ENCODE measurements around the gene GAS6. TPM values are rescaled to one million over a fixed set of nuclear protein-coding genes. Genes with fewer than 3 reads are reported as not detected.

GAS6 gene
- total RNA-seq, 1 experiment from 2014 or later, result 41.7 TPM

DNA sequence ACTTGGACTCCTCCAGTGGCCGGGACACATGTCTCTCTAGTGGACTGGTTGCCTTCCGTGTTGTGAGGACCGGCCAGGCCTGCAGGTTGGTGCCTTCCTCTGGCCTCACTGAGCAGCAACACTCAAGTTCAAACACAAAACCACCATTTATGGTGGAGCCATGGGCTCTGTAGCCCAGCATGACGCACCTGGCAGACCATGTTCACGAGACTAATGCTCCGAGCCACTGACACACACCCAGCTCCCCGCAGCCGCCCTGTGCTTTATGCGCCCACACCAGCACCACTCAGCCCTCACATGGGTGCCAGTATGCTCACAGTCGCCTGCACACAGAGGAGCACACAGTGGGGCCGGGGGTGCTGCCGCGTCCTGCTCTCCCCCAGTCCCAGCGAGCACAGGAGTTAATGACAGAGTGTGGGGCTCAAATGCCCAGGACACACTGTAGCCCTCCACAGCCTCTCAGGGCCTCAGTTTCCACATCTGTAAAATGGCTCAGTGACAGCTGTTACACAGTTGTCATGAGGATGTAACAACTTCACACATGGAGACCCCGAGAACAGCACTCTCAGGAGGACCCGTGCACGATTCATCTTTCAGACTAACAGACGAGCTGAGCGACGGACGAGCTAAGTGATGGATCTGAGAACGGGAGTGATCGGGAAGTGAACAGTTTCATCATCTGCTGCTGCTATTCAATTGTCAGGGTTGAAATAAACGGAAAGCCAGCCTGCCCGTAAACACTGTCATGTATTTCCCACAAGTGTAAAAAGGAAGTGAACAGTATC lies 7.8 kb downstream of the GAS6 start:
- Histone ChIP-seq H3K27me3 (replicated peaks) (no peaks in the 10 kb centered on the region), H3K9me3 (replicated peaks) (no peaks in the 10 kb centered on the region; the same call in 1 of the 2 replicates), H3K36me3 (peaks cover 8% of the 10 kb centered on the region), H3K4me1 (replicated peaks) (peaks cover 10% of the 10 kb centered on the region), H3K27ac (no peak overlapping the region), H3K4me3 (no peak overlapping the region)
- DNase-seq (ENCODE audit: low read depth in 1 of 2, low spot score in 2 of 2), result no peak

DNA sequence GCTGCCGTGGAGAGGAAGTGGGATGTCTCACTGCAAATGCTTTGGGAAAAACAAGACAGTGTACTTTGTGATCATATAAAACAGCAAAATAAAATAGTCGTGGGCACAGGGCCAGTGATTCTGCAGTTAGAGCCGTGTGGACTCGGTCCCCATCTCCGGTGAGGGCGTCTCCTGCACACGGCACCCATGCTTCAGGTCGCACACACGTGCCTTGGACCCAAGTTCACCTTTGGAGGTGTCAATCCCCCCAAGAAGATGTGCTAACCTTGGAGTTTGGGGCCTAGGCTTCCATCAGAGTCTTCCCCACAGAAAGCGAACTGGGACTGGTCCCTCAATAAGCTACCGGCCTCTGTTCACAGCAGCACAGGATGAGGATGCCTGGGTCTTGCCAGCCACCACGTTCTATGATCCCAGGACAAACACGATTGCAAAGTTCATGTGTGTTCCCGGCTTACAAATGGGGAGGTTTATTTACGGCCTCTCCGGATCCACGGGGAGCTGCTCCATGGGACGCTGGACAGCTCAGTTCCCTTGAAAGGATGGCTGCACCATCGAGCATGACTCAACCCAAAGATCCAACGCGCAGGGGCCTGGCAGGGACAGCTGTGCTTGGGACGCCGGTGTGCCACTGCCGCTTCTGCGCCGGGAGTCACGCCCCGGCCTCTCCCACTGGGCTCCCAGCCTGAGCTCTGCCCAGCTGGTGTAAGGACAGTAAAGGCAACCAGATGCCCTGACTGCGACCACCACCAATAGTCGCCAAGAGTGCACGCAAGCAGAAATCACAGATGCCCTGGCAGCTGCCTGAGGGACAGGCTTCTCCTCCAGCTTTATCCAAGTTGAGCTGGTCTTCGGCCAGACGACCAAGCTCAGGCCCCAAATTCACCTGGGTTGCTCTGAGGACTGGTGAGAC lies 8.6 kb downstream of the GAS6 start:
- Histone ChIP-seq H3K4me1 (replicated peaks) (peaks cover 10% of the 10 kb centered on the region), H3K27ac (no peak overlapping the region), H3K36me3 (peaks cover 13% of the 10 kb centered on the region), H3K27me3 (replicated peaks) (no peaks in the 10 kb centered on the region), H3K4me3 (no peak overlapping the region), H3K9me3 (replicated peaks) (no peaks in the 10 kb centered on the region; the same call in 1 of the 2 replicates)
- peak in 1 of 2 experiments; percentile 33 for DNase-seq (ENCODE audit: low read depth in 1 of 2, low spot score in 2 of 2)

GRCh38 chr13:113854238-113855011 lies 9.5 kb downstream of the GAS6 start:
- Histone ChIP-seq H3K27ac (no peak overlapping the region), H3K27me3 (replicated peaks) (no peaks in the 10 kb centered on the region), H3K9me3 (replicated peaks) (no peaks in the 10 kb centered on the region; the same call in 1 of the 2 replicates), H3K4me1 (replicated peaks) (peaks cover 13% of the 10 kb centered on the region), H3K36me3 (peaks cover 13% of the 10 kb centered on the region), H3K4me3 (no peak overlapping the region)
- DNase-seq (ENCODE audit: low read depth in 1 of 2, low spot score in 2 of 2), result peak in 1 of 2 experiments; percentile 25

DNA sequence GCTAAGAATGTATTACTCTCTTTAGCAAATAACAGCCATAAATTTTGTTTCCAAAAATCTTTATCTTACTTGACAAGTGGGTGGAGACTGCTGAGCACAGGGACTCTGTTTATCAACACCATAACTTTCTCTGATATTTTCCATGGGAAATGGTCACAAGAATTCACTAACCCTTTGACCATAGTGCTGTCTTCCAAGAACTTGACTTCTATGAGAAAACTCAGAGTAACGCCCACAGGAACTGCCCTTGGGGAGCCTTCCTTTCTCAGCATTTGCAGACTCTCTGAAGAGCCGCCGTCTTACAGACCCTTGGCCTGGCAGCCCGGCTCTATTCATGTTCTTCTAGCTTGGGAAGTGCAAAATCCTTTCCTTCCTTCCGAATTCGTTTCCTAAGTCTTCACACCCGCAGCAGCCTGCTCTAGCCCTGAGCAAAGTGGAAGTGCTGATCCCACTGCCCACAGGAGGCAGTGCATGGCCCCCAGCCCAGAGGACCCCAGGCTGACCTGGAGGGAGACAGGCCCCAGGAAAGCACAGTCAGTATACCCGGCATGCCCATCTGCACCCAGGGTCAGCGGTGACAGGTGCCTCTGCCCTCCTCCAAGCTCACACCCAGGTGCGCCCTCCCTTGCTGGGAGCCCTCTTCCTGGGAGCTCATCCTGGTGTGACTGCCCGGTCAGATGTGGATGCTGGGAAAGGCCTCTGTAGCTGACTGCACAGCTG lies 10.2 kb downstream of the GAS6 start:
- Histone ChIP-seq H3K27ac (no peak overlapping the region), H3K4me3 (no peak overlapping the region), H3K4me1 (replicated peaks) (peaks cover 17% of the 10 kb centered on the region), H3K27me3 (replicated peaks) (no peaks in the 10 kb centered on the region), H3K36me3 (peaks cover 13% of the 10 kb centered on the region), H3K9me3 (replicated peaks) (no peaks in the 10 kb centered on the region; the same call in 1 of the 2 replicates)
- peak in 1 of 2 experiments; percentile 27 for DNase-seq (ENCODE audit: low read depth in 1 of 2, low spot score in 2 of 2)

DNA sequence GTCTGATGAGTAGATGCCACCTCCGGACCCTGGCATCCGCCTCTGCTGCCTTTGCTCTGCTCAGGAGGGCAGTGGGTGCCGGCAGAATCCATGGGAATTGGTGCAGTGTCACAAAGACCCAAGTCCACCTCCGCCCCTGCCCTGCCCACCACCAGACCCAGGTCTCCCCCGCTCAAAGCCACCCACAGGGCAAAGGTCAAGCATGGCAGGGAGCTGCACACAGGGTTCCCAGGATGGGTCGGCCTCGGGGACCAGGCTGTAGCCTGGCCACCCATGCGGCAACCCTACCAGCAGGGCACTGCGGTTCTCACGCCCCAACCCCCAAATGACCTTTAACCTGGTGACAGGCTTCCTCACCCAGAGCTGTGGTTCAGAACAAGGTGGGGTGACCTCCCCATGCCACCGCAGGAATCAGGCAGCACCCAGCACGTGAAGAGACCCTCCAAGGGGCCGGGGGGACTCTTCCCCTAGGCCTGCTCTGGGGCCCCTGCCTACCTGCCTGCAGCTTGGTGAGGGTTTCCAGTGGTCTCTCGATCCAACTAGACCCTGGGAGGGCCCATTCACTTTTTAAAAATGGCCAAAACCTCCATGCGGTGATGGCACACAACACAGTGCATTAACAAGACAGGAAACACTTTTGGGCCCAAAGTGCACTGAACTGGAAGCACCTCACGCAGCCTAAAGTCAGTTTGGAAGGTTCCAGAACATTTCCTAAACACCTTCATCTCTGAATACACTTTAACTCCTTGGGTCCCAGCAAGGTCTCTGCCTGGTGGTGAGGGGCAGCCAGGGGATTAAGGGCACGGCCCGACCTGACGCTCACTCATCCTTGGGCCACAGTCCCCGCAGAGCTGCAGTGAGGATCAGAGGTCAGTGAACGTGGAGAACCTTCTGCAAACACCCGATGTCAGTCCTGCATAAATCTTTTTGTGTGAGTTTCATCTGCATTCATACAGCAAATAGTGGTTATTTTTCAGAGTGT lies 11.0 kb downstream of the GAS6 start:
- peaks cover 17% of the 10 kb centered on the region for H3K4me1 ChIP-seq (replicated peaks)
- no peaks in the 10 kb centered on the region for H3K27me3 ChIP-seq (replicated peaks)
- no peak overlapping the region for H3K4me3 ChIP-seq
- no peak overlapping the region for H3K27ac ChIP-seq
- H3K36me3 ChIP-seq, result peaks cover 13% of the 10 kb centered on the region
- no peaks in the 10 kb centered on the region; the same call in 1 of the 2 replicates for H3K9me3 ChIP-seq (replicated peaks)
- peak in 1 of 2 experiments; percentile 35 for DNase-seq (ENCODE audit: low read depth in 1 of 2, low spot score in 2 of 2)

GRCh38 chr13:113851826-113852535 lies 11.9 kb downstream of the GAS6 start:
- no peak overlapping the region for H3K4me3 ChIP-seq
- H3K36me3 ChIP-seq, result peaks cover 13% of the 10 kb centered on the region
- no peaks in the 10 kb centered on the region for H3K27me3 ChIP-seq (replicated peaks)
- H3K9me3 ChIP-seq (replicated peaks), result no peaks in the 10 kb centered on the region; the same call in 1 of the 2 replicates
- no peak for DNase-seq (ENCODE audit: low read depth in 1 of 2, low spot score in 2 of 2)
- H3K4me1 ChIP-seq (replicated peaks), result peaks cover 17% of the 10 kb centered on the region
- no peak overlapping the region for H3K27ac ChIP-seq

GRCh38 chr13:113851480-113851803 lies 12.4 kb downstream of the GAS6 start:
- no peak for DNase-seq (ENCODE audit: low read depth in 1 of 2, low spot score in 2 of 2)
- H3K27ac ChIP-seq, result no peak overlapping the region
- H3K4me3 ChIP-seq, result no peak overlapping the region
- peaks cover 10% of the 10 kb centered on the region for H3K36me3 ChIP-seq
- H3K27me3 ChIP-seq (replicated peaks), result no peaks in the 10 kb centered on the region
- H3K9me3 ChIP-seq (replicated peaks), result no peaks in the 10 kb centered on the region; the same call in 1 of the 2 replicates
- peaks cover 11% of the 10 kb centered on the region for H3K4me1 ChIP-seq (replicated peaks)

DNA sequence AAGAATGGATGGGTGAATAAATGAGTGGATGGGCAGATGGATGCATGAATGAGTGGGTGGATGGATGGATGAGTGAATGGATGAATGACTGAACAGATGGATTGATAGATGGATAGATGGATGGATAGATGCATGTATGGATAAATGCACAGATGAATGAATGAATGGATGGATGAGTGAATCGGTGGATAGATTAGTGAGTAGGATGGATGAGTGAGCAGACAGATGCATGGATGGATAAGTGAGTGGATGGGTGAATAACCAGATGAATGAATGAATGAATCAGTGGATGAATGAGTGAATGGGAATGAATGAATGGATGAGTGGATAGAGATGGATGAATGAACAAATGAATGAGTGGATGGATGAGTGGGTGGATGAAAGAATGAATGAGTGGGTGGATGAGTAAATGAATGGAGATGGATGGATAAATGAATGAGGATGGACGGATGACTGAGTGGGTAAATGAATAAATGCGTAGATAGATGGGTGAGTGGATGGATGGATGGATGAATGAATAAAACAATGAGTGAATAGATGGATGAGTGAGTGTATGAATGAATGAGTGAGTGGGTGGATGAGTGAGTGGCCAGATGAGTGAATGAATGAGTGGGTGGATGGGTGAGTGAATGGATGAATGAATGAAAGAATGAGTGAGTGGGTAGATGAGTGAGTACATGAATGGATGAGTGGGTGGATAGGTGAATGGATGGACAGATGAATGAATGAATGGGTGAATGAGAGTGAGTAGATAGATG lies 13.0 kb downstream of the GAS6 start:
- H3K27me3 ChIP-seq (replicated peaks), result no peaks in the 10 kb centered on the region
- DNase-seq (ENCODE audit: low read depth in 1 of 2, low spot score in 2 of 2), result no peak
- H3K4me3 ChIP-seq, result no peak overlapping the region
- H3K36me3 ChIP-seq, result peaks cover 6% of the 10 kb centered on the region
- H3K9me3 ChIP-seq (replicated peaks), result no peaks in the 10 kb centered on the region; the same call in 1 of the 2 replicates
- peaks cover 7% of the 10 kb centered on the region for H3K4me1 ChIP-seq (replicated peaks)
- no peak overlapping the region for H3K27ac ChIP-seq

- DNase-seq (ENCODE audit: low read depth in 1 of 2, low spot score in 2 of 2), result no peak
- Histone ChIP-seq H3K27me3 (replicated peaks) (no peaks in the 10 kb centered on the region), H3K27ac (no peak overlapping the region), H3K9me3 (replicated peaks) (no peaks in the 10 kb centered on the region; the same call in 1 of the 2 replicates), H3K4me3 (no peak overlapping the region), H3K4me1 (replicated peaks) (peaks cover 7% of the 10 kb centered on the region), H3K36me3 (peaks cover 6% of the 10 kb centered on the region)
Measured at GRCh38 chr13:113849981-113850721, 13.7 kb downstream of the GAS6 start.

- Histone ChIP-seq H3K27me3 (replicated peaks) (no peaks in the 10 kb centered on the region), H3K36me3 (peaks cover 6% of the 10 kb centered on the region), H3K27ac (no peak overlapping the region), H3K4me3 (no peak overlapping the region), H3K4me1 (replicated peaks) (peaks cover 7% of the 10 kb centered on the region), H3K9me3 (replicated peaks) (no peaks in the 10 kb centered on the region; the same call in 1 of the 2 replicates)
- no peak for DNase-seq (ENCODE audit: low read depth in 1 of 2, low spot score in 2 of 2)
Measured at GRCh38 chr13:113849546-113849945, 14.3 kb downstream of the GAS6 start.
